ENCODE results near the gene PARD6G. TPM values are rescaled to one million over a fixed set of nuclear protein-coding genes. Genes with fewer than 3 reads are reported as not detected.

The PARD6G gene
- total and polyA plus RNA-seq, 9 of the 15 experiments (the other 6 are each of a cell fraction or from before 2014, with no cell fraction given): 0.03 to 1.2 (median 0.26) TPM

GRCh38 chr18:80178935-80179818 lies 68.1 kb downstream of the PARD6G start:
- BruUV-seq (replicated peaks): no TSS peak
- no peaks in the 10 kb centered on the region for H3K79me2 ChIP-seq (ENCODE audit: control insufficient read depth, insufficient read depth, low read length)
- ATAC-seq: no peak
- H3K9ac ChIP-seq (ENCODE audit: insufficient read depth in 1 of 2, low read depth in 2 of 2, low read length in 2 of 2): no peak overlapping the region
- POLR2A ChIA-PET: no interaction called here
- H3K27me3 ChIP-seq (ENCODE audit: control insufficient read depth in 2 of 2, insufficient read depth in 2 of 2, low read length in 2 of 2): peaks cover 21 to 88% of the 10 kb centered on the region in 2 experiments; a peak in 4 of 5 replicates
- CTCF ChIA-PET (ENCODE audit: low intra/inter-chr PET ratio): no interaction called here
- in situ Hi-C loops (cut with MboI): no loop called here
- no peak for FAIRE-seq
- intact Hi-C loops (cut with micrococcal nuclease): no loop called here
- H3K4me3 ChIP-seq: no peak overlapping the region
- no peak for DNase-seq (ENCODE audit: extremely low read depth in 1 of 4, low spot score in 3 of 4)
- no peaks in the 10 kb centered on the region for H3K9me1 ChIP-seq (ENCODE audit: control insufficient read depth, insufficient read depth, low read length)
- H3K9me3 ChIP-seq (replicated peaks; ENCODE audit: control insufficient read depth, insufficient read depth, low read depth, low read length): no peaks in the 10 kb centered on the region
- H3K4me2 ChIP-seq (ENCODE audit: insufficient read depth, low read length): no peak overlapping the region
- no peak overlapping the region for H2AFZ ChIP-seq (ENCODE audit: low read depth, low read length)
- H3K36me3 ChIP-seq (ENCODE audit: control insufficient read depth, insufficient read depth, low read length): no peaks in the 10 kb centered on the region
- WGBS (ENCODE audit: insufficient coverage, low coverage, missing lambda C conversion rate): 0% methylated on average over 16 of the region's 30 CpGs
- 0 out of 2 replicates have a peak, but pooled peaks cover 3% of the 10 kb centered on the region for H4K20me1 ChIP-seq (replicated peaks; ENCODE audit: control insufficient read depth, insufficient read depth, low read length)
- no peaks in the 10 kb centered on the region for H3K4me1 ChIP-seq (replicated peaks in 1 of 2; ENCODE audit: control insufficient read depth in 2 of 2, insufficient read depth in 2 of 2, low read length in 2 of 2)
- H3K27ac ChIP-seq (ENCODE audit: extremely low read depth, low read depth, low read length): no peak overlapping the region
- no peak for TF ChIP-seq USF2 (CRISPR knock-in tag; IDR thresholded peaks at IDR 0.05)
- no peak for TF ChIP-seq ILF3 (IDR thresholded peaks at IDR 0.05; ENCODE audit: borderline replicate concordance)
- no peak for TF ChIP-seq KAT8 (IDR thresholded peaks at IDR 0.05; ENCODE audit: low read depth)
- no peak for TF ChIP-seq HIVEP1 (CRISPR knock-in tag; IDR thresholded peaks at IDR 0.05)
- no peak for TF ChIP-seq SRSF9 (IDR thresholded peaks at IDR 0.05; ENCODE audit: borderline replicate concordance, low read depth, low read length)
- TF ChIP-seq ZNF586 (CRISPR knock-in tag; conservative IDR thresholded peaks at IDR 0.05): no peak
- no peak for TF ChIP-seq EGR1 (conservative IDR thresholded peaks at IDR 0.05)
- TF ChIP-seq ZNF282 (CRISPR knock-in tag; IDR thresholded peaks at IDR 0.05): no peak
- no peak for TF ChIP-seq CTCF (IDR thresholded peaks at IDR 0.05 in 2 of 3, conservative IDR thresholded peaks at IDR 0.05 in 1 of 3; ENCODE audit: insufficient read depth in 2 of 3, low read depth in 1 of 3, low read length in 3 of 3)
- no peak for TF ChIP-seq SAFB (IDR thresholded peaks at IDR 0.05; ENCODE audit: borderline replicate concordance, low read depth, low read length)
- no peak for TF ChIP-seq E4F1 (CRISPR knock-in tag; IDR thresholded peaks at IDR 0.05; ENCODE audit: borderline replicate concordance)
